ENCODE data around the gene ASB14.
A peak's percentile ranks its signal among the peaks of the same experiment; 100 is the strongest.

ASB14 gene

GRCh38 chr3:57283334-57283733 is 9.2 kb downstream of the ASB14 start:
- H3K36me3 Mint-ChIP-seq, result peaks cover 10 to 11% of the 10 kb centered on the region in 2 donors
- no peaks in the 10 kb centered on the region for H3K4me1 Mint-ChIP-seq
- ATAC-seq (replicated peaks) (no peak), DNase-seq (no peak)
- no peaks in the 10 kb centered on the region for H3K27me3 Mint-ChIP-seq
- no peak overlapping the region for H3K27ac Mint-ChIP-seq
- no peak overlapping the region for H3K4me3 Mint-ChIP-seq
- H3K9me3 Mint-ChIP-seq, result peaks cover 0 to 9% of the 10 kb centered on the region in 2 donors

GRCh38 chr3:57281715-57282114 is 10.8 kb downstream of the ASB14 start:
- Mint-ChIP-seq H3K27me3 (no peaks in the 10 kb centered on the region), H3K27ac (no peak overlapping the region), H3K36me3 (peaks cover 10 to 13% of the 10 kb centered on the region in 2 donors), H3K4me3 (no peak overlapping the region), H3K9me3 (peaks cover 0 to 9% of the 10 kb centered on the region in 2 donors), H3K4me1 (no peaks in the 10 kb centered on the region)
- ATAC-seq (replicated peaks) (no peak), DNase-seq (no peak)

- DNase-seq (no peak), ATAC-seq (replicated peaks) (no peak)
- Mint-ChIP-seq H3K27me3 (no peaks in the 10 kb centered on the region), H3K36me3 (peaks cover 9 to 11% of the 10 kb centered on the region in 2 donors), H3K27ac (no peak overlapping the region), H3K4me1 (no peaks in the 10 kb centered on the region), H3K9me3 (peaks cover 0 to 9% of the 10 kb centered on the region in 2 donors), H3K4me3 (no peak overlapping the region)
Measured at GRCh38 chr3:57279685-57280084, 12.8 kb downstream of the ASB14 start.

GRCh38 chr3:57278237-57278636 is 14.2 kb downstream of the ASB14 start:
- Mint-ChIP-seq H3K9me3 (peaks cover 0 to 9% of the 10 kb centered on the region in 2 donors), H3K27me3 (no peaks in the 10 kb centered on the region), H3K27ac (no peak overlapping the region), H3K4me3 (no peak overlapping the region), H3K36me3 (peaks cover 12 to 16% of the 10 kb centered on the region in 2 donors), H3K4me1 (no peaks in the 10 kb centered on the region)
- DNase-seq (no peak), ATAC-seq (replicated peaks) (no peak)

- Mint-ChIP-seq H3K4me3 (no peak overlapping the region), H3K4me1 (no peaks in the 10 kb centered on the region), H3K27me3 (no peaks in the 10 kb centered on the region), H3K9me3 (peaks cover 0 to 2% of the 10 kb centered on the region in 2 donors), H3K36me3 (peaks cover 18 to 27% of the 10 kb centered on the region in 2 donors), H3K27ac (no peak overlapping the region)
- no peak for ATAC-seq (replicated peaks)
- DNase-seq, result no peak
Measured at GRCh38 chr3:57275393-57275792, 17.1 kb downstream of the ASB14 start.

GRCh38 chr3:57274845-57275244 is 17.6 kb downstream of the ASB14 start:
- DNase-seq, result no peak
- no peak overlapping the region for H3K27ac Mint-ChIP-seq
- peaks cover 15 to 27% of the 10 kb centered on the region in 2 donors for H3K36me3 Mint-ChIP-seq
- ATAC-seq (replicated peaks), result no peak
- H3K9me3 Mint-ChIP-seq, result no peaks in the 10 kb centered on the region
- H3K4me1 Mint-ChIP-seq, result no peaks in the 10 kb centered on the region
- no peak overlapping the region for H3K4me3 Mint-ChIP-seq
- H3K27me3 Mint-ChIP-seq, result no peaks in the 10 kb centered on the region

- Mint-ChIP-seq H3K36me3 (peaks cover 46 to 64% of the 10 kb centered on the region in 2 donors), H3K27ac (no peak overlapping the region), H3K27me3 (no peaks in the 10 kb centered on the region), H3K4me1 (no peaks in the 10 kb centered on the region), H3K4me3 (no peak overlapping the region), H3K9me3 (peaks cover 0 to 6% of the 10 kb centered on the region in 2 donors)
- DNase-seq (no peak), ATAC-seq (replicated peaks) (no peak)
Measured at GRCh38 chr3:57268416-57268815, 24.1 kb downstream of the ASB14 start.

GRCh38 chr3:57261929-57262328 is 30.6 kb downstream of the ASB14 start:
- Mint-ChIP-seq H3K4me1 (no peaks in the 10 kb centered on the region), H3K4me3 (no peak overlapping the region), H3K9me3 (peaks cover 4 to 10% of the 10 kb centered on the region in 2 donors), H3K27ac (no peak overlapping the region), H3K36me3 (peaks cover 67 to 80% of the 10 kb centered on the region in 2 donors), H3K27me3 (no peaks in the 10 kb centered on the region)
- no peak for ATAC-seq (replicated peaks)
- no peak for DNase-seq

GRCh38 chr3:57261119-57261518 is 31.4 kb downstream of the ASB14 start:
- Mint-ChIP-seq H3K9me3 (peaks cover 4 to 10% of the 10 kb centered on the region in 2 donors), H3K27me3 (no peaks in the 10 kb centered on the region), H3K27ac (no peak overlapping the region), H3K36me3 (peaks cover 59 to 72% of the 10 kb centered on the region in 2 donors), H3K4me3 (no peak overlapping the region), H3K4me1 (no peaks in the 10 kb centered on the region)
- no peak for ATAC-seq (replicated peaks)
- DNase-seq, result no peak

- Mint-ChIP-seq H3K4me1 (no peaks in the 10 kb centered on the region), H3K36me3 (peaks cover 40 to 54% of the 10 kb centered on the region in 2 donors), H3K27ac (no peak overlapping the region), H3K4me3 (no peak overlapping the region), H3K27me3 (no peaks in the 10 kb centered on the region), H3K9me3 (peaks cover 2 to 3% of the 10 kb centered on the region in 2 donors)
- no peak for DNase-seq
- no peak for ATAC-seq (replicated peaks)
Measured at GRCh38 chr3:57257678-57258077, 34.8 kb downstream of the ASB14 start.

GRCh38 chr3:57256844-57257243 is 35.6 kb downstream of the ASB14 start:
- Mint-ChIP-seq H3K27ac (no peak overlapping the region), H3K4me3 (no peak overlapping the region), H3K36me3 (peaks cover 37 to 51% of the 10 kb centered on the region in 2 donors), H3K27me3 (no peaks in the 10 kb centered on the region), H3K4me1 (no peaks in the 10 kb centered on the region), H3K9me3 (no peaks in the 10 kb centered on the region)
- DNase-seq, result no peak
- no peak for ATAC-seq (replicated peaks)

- no peak for ATAC-seq (replicated peaks)
- H3K9me3 Mint-ChIP-seq, result no peaks in the 10 kb centered on the region
- peaks cover 27 to 40% of the 10 kb centered on the region in 2 donors for H3K36me3 Mint-ChIP-seq
- no peak overlapping the region for H3K4me3 Mint-ChIP-seq
- no peak overlapping the region for H3K27ac Mint-ChIP-seq
- H3K4me1 Mint-ChIP-seq, result no peaks in the 10 kb centered on the region
- no peak for DNase-seq
- H3K27me3 Mint-ChIP-seq, result no peaks in the 10 kb centered on the region
Measured at GRCh38 chr3:57252404-57252803, 40.1 kb downstream of the ASB14 start.

GRCh38 chr3:57244946-57245345 is 47.5 kb downstream of the ASB14 start:
- Mint-ChIP-seq H3K4me3 (no peak overlapping the region), H3K27ac (no peak overlapping the region), H3K4me1 (no peaks in the 10 kb centered on the region), H3K27me3 (no peaks in the 10 kb centered on the region), H3K9me3 (no peaks in the 10 kb centered on the region), H3K36me3 (peaks cover 38 to 52% of the 10 kb centered on the region in 2 donors)
- no peak for DNase-seq
- ATAC-seq (replicated peaks), result no peak

- peaks cover 19 to 25% of the 10 kb centered on the region in 2 donors for H3K36me3 Mint-ChIP-seq
- peak overlapping the region; percentile 72 to 75 for H3K4me3 Mint-ChIP-seq
- H3K9me3 Mint-ChIP-seq, result peaks cover 0 to 3% of the 10 kb centered on the region in 2 donors
- H3K4me1 Mint-ChIP-seq, result peaks cover 9 to 36% of the 10 kb centered on the region in 2 donors
- peak; percentile 10 for DNase-seq
- no peaks in the 10 kb centered on the region for H3K27me3 Mint-ChIP-seq
- peak overlapping the region; percentile 94 for H3K27ac Mint-ChIP-seq
- peak; percentile 94 to 96 for ATAC-seq (replicated peaks)
Measured at GRCh38 chr3:57234613-57235575, 57.6 kb downstream of the ASB14 start.

GRCh38 chr3:57233799-57234198 is 58.7 kb downstream of the ASB14 start:
- Mint-ChIP-seq H3K4me1 (peaks cover 16 to 47% of the 10 kb centered on the region in 2 donors), H3K27me3 (no peaks in the 10 kb centered on the region), H3K27ac (no peak overlapping the region), H3K9me3 (peaks cover 0 to 1% of the 10 kb centered on the region in 2 donors), H3K4me3 (no peak overlapping the region), H3K36me3 (peaks cover 12 to 18% of the 10 kb centered on the region in 2 donors)
- no peak for DNase-seq
- no peak for ATAC-seq (replicated peaks)
